ENCODE results near the gene CARD6.

CARD6 gene

GRCh38 chr5:40828690-40829661 is 12.2 kb upstream of the CARD6 start:
- Mint-ChIP-seq H3K9me3 (no peaks in the 10 kb centered on the region), H3K4me3 (no peak overlapping the region), H3K27me3 (ENCODE audit: low read depth) (no peaks in the 10 kb centered on the region), H3K36me3 (ENCODE audit: low read depth) (peaks cover 89% of the 10 kb centered on the region), H3K27ac (no peak overlapping the region), H3K4me1 (peaks cover 16% of the 10 kb centered on the region)
- TF ChIP-seq CTCF (IDR thresholded peaks at IDR 0.05; ENCODE audit: unreplicated experiment in 3 of 3): no peak

- Mint-ChIP-seq H3K27ac (no peak overlapping the region), H3K4me1 (peaks cover 24% of the 10 kb centered on the region), H3K36me3 (ENCODE audit: low read depth) (peaks cover 96% of the 10 kb centered on the region), H3K4me3 (no peak overlapping the region), H3K27me3 (ENCODE audit: low read depth) (no peaks in the 10 kb centered on the region), H3K9me3 (no peaks in the 10 kb centered on the region)
- TF ChIP-seq CTCF (IDR thresholded peaks at IDR 0.05; ENCODE audit: unreplicated experiment in 3 of 3): no peak
Observed at GRCh38 chr5:40829748-40830533, 11.2 kb upstream of the CARD6 start.

- no peaks in the 10 kb centered on the region for H3K27me3 Mint-ChIP-seq (ENCODE audit: low read depth)
- H3K9me3 Mint-ChIP-seq: no peaks in the 10 kb centered on the region
- H3K4me3 Mint-ChIP-seq: peak overlapping the region; percentile 16 to 62 (median 52)
- H3K27ac Mint-ChIP-seq: peak overlapping the region in 1 of 3 experiments; percentile 25
- H3K36me3 Mint-ChIP-seq (ENCODE audit: low read depth): peaks cover 81% of the 10 kb centered on the region
- peaks cover 34% of the 10 kb centered on the region for H3K4me1 Mint-ChIP-seq
- TF ChIP-seq CTCF (IDR thresholded peaks at IDR 0.05; ENCODE audit: unreplicated experiment in 3 of 3): no peak
Observed at GRCh38 chr5:40831346-40832210, 9.6 kb upstream of the CARD6 start.

GRCh38 chr5:40832345-40832744 is 8.8 kb upstream of the CARD6 start:
- peaks cover 37% of the 10 kb centered on the region for H3K4me1 Mint-ChIP-seq
- TF ChIP-seq CTCF (IDR thresholded peaks at IDR 0.05; ENCODE audit: unreplicated experiment in 3 of 3): no peak
- peaks cover 76% of the 10 kb centered on the region for H3K36me3 Mint-ChIP-seq (ENCODE audit: low read depth)
- H3K9me3 Mint-ChIP-seq: no peaks in the 10 kb centered on the region
- H3K27me3 Mint-ChIP-seq (ENCODE audit: low read depth): peaks cover 2% of the 10 kb centered on the region
- H3K4me3 Mint-ChIP-seq: peak overlapping the region; percentile 94 to 98 (median 97)
- peak overlapping the region; percentile 98 to 99 (median 99) for H3K27ac Mint-ChIP-seq

- Mint-ChIP-seq H3K27me3 (ENCODE audit: low read depth) (peaks cover 5% of the 10 kb centered on the region), H3K4me1 (peaks cover 37% of the 10 kb centered on the region), H3K4me3 (peak overlapping the region; percentile 94 to 98 (median 97)), H3K27ac (peak overlapping the region; percentile 98 to 99 (median 99)), H3K36me3 (ENCODE audit: low read depth) (peaks cover 62% of the 10 kb centered on the region), H3K9me3 (no peaks in the 10 kb centered on the region)
- no peak for TF ChIP-seq CTCF (IDR thresholded peaks at IDR 0.05; ENCODE audit: unreplicated experiment in 3 of 3)
Observed at GRCh38 chr5:40833712-40834229, 7.4 kb upstream of the CARD6 start.

Measured in nephron (organoid).